Amniotic epithelial cell (primary cell): ENCODE results near the gene SLC24A3.
"Not testable (repeated sequence)": the region's sequence is repeated elsewhere in the genome, so short reads cannot be mapped to it uniquely, and the experiment has no call there.

Source experiments
- DNase-seq: peaks from one replicate; pipeline ENCODE4 v3.0.0-alpha.2; 2010; ENCODE audit warnings: low read depth

SLC24A3 gene

DNA sequence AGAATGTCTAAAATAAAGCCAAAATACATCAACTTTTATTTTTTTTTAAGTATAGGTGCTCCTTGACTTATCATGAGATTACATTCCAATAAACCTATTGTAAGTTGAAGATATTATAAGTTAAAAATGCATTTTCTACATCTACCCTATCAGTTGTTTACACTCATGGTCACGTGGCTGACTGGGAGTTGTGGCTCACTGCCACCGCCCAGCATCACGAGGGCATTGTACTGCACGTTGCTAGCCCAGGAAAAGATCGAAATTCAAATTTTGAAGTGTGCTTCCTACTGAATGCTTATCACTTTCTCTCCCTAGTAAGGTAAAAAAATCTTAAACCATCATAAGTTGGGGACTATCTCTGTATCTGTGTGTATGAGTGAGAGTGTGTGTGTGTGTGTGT lies 419.0 kb downstream of the SLC24A3 start:
- no peak for DNase-seq

DNA sequence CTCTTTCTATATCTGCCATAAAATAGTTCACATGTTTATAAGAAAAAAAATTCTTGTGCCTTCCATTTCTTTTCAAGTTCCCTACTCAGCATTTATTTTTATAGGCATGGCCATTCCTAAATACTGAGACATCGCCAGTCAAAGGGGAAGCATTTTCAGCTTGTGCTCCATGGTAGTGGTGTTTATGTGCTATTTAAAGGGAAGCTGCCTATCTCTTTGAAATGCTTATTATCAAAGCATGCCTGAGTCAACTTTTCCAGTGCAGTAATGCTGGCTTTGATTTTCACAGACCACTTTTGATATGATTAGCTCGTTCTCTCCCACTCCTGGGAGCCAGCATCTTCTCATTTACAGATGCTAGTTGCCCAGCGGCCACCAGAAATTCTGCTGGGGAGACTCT lies 421.5 kb downstream of the SLC24A3 start:
- no peak for DNase-seq

DNA sequence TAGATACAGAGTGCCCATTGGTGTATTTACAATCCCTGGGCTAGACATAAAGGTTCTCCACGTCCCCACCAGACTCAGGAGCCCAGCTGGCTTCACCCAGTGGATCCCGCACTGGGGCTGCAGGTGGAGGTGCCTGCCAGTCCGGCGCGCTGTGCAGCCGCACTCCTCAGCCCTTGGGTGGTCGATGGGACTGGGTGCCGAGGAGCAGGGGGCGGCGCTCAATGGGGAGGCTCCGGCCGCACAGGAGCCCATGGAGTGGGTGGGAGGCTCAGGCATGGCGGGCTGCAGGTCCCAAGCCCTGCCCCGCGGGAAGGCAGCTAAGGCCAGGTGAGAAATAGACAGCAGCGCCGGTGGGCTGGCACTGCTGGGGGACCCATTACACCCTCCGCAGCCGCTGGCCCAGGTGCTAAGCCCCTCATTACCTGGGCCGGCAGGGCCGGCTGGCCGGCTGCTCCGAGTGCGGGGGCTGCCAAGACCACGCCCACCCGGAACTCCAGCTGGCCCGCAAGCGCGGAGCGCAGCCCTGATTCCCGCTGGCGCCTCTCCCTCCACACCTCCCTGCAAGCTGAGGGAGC lies 427.1 kb downstream of the SLC24A3 start:
- DNase-seq, result not testable (repeated sequence)

DNA sequence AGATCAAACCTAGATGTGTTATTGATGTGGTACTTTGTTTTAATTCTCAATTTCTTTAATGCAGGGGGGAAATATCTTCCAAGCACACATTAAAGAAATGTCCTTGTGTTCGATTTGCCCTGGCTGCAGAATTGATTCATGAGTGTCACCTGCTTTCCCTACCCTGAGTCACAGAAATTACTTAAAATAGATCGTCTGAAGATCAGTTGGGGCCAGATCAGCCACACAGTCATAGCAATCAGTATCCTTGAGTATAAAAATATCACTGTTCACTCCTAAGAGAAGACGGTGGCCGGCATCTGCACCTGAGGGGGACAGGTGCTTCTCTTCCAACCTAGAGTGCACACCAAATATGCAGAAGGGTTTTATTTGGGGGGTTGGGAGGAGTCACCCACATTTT lies 430.4 kb downstream of the SLC24A3 start:
- no peak for DNase-seq

DNA sequence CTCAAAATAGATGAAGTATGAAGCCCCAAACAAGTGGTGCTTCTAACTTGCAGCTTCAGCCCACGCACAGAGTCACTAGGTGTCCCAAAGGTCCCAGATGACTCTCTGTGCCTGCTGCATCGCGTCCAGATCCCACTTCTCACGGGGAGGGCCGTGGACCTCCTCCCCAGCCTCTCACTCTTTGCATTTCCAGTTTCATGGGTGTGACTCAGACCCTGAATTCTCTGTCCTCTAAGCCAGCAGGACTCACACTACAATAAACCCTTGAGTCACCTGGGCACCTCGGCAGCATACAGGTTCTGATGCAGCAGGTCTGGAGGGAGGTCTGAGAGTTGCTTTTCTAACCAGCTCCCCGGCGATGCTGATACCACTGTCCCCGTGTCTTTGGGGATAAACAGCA lies 431.6 kb downstream of the SLC24A3 start:
- DNase-seq, result no peak

DNA sequence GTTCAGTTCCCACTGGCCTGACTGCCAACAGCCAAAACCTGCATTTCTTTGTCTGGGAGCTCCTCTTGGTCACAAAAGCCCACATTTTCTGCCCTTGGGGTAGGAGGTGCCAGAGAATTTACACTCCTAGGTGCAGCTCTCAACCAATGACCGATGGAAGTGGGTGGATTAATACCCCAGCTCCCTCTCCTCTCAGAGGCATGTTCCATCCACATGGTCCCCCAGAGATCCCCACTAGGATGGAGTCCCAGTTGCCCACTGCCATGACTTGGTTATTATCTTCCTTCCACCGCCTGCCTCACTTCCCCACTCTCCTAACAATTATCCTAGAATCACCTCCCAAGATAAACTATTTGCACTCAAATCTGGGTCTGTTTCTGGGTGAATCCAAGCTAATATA lies 434.5 kb downstream of the SLC24A3 start:
- DNase-seq, result no peak

DNA sequence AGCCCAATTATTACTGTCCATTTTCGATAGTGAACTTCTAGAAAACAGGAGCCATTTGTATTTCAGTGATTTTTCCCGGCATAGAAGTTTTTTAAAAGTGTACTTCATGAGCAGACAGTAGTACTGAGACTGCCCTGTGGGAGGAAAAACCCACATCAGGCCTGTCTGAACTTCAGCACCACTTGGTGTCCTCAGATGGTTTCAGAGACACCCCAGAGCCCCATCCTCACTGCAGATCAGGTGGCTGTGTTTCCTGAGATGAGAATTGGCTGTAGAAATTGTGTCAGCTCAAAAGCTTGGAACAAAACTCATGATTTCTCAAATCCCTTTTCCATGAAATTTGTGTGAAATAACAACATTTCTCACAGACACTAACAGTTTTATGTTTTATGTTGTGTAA lies 435.6 kb downstream of the SLC24A3 start:
- DNase-seq, result no peak

DNA sequence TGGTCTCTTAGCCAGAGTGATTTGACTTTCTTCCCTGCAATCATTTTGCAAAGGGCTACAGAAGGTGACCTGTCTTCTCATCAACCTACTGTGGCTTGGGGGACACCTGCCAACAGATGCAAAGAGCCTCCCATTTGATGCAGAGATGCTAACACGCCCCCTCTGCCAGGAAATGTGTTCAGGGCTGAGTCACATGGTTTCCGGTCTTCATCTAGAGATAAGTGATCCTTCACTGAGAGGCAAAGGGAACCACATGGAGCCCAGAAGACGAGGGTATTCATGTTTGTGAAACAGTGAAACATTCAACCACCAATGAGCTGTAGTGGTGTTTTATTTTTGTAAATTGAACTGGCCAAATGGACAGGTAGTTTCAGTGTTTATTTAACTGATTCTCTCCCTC lies 436.6 kb downstream of the SLC24A3 start:
- DNase-seq, result no peak

DNA sequence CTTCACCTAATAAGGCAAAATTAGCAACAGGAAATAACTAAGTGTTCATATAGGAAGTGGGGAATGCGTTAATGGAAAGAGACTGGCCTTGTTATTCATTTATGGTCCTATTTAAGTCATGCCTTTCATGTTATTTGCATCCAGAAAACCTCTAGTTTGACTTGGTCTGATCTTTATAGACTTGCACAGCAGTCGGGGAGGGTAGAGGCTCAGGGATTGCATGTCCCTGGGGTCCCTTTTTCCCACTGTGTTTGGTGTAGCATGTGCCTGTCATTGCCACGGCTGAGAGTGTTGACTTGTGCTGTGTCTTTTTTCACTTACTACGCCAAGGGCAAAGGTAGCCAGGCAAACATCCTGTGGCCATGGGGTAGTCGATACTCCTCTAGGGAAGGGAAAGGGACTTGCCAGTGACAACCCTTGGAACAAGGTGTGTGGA lies 440.2 kb downstream of the SLC24A3 start:
- no peak for DNase-seq

DNA sequence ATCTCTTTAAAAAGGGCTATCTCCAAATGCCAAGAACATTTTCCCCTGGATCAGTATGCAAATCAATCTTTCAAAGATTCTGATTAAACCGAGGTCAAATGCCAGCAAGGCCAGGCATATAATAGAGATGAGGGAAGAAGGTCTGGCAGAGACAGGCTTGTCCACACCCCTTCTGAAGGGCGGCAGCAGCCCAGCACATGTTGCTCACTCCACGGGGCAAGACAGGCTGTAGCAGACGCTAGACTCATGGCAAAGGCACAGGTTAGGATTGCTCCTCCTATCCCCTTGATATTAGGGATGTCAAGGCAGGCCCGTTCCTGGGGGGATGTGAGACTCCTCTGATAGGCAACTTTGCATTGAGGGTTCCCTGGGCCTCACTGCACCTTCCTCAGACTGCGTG lies 440.9 kb downstream of the SLC24A3 start:
- DNase-seq, result no peak

DNA sequence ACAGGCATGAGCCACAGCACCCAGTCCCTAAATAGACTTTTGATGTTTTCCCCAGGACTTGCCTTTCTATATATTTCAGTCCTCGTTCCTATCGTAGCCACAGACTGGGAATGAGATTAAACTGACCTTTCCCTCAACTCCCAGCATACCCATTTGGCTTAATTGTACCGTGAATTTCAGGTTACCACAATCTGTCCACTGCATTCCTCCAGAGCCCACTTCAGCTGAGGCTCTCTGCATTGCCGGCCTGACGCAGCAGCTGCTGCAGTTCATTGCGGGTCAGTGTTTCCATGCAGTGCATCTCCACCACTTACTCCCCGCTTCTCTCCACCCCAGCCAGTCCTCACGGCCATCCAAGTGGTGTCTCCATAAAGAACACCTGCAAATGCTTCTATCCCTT lies 442.5 kb downstream of the SLC24A3 start:
- no peak for DNase-seq

DNA sequence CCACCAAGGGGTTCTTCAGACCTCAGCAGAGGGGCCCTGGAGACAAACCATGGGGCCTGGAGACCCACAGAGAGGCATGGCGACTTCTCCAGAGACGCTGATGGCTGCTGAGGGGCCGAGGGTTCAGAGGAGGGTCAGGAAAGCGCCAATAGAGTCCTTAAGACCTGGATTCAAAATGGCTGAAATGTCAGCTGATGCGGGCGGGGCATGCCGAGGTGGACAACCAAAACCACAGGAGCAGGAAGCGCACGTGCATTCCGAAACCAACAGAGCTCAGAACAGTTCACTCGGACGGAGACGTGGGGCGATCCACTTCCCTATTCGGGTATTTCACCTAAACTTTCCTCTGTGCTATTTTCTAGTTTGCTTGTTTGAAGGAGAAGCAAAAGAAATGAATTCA lies 445.7 kb downstream of the SLC24A3 start:
- DNase-seq, result no peak

DNA sequence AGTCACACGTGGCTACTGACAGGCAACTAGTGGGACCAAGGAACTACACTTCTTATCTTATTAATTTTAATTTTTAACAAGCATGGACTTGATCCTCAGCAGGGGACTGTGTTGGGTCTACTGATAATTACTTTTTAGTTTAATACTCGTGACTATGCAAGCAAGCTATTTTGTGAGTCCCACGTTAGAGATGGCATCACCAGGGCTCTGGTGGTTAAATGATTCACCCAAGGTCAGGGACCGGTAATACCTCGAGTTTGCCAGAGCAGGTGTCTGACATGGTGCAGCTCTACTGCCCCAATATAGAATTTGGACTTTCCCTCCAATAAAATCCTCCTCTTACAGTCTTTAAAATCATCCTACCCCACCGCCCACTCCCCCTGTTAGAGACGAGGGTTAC lies 447.0 kb downstream of the SLC24A3 start:
- no peak for DNase-seq

DNA sequence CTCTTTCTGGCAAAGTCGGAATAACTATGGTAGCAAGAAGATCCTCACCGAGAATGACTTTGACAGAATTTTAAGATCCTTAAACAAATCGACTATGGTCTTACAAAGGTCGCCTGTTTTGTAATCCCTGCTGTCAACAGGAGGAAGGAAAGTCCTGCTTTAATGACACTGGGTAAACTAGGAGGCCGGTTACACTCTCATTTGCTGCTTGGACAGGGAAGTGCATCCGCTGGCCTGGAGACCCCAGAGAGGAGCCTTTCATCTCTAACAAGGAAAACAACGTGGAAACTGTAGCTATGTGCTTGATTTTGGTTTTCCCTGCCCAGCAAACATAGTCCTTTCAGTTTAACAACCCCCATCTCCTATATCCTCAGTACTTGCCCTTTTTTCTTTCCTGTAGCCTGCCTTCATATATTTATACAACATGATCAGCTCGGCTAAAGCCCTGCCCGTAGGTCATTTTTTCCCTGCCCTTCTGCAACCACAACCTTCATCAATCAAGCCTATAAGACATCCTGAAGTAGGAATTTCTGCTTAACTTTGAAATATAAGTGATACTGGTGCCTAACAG lies 448.5 kb downstream of the SLC24A3 start:
- DNase-seq, result no peak

DNA sequence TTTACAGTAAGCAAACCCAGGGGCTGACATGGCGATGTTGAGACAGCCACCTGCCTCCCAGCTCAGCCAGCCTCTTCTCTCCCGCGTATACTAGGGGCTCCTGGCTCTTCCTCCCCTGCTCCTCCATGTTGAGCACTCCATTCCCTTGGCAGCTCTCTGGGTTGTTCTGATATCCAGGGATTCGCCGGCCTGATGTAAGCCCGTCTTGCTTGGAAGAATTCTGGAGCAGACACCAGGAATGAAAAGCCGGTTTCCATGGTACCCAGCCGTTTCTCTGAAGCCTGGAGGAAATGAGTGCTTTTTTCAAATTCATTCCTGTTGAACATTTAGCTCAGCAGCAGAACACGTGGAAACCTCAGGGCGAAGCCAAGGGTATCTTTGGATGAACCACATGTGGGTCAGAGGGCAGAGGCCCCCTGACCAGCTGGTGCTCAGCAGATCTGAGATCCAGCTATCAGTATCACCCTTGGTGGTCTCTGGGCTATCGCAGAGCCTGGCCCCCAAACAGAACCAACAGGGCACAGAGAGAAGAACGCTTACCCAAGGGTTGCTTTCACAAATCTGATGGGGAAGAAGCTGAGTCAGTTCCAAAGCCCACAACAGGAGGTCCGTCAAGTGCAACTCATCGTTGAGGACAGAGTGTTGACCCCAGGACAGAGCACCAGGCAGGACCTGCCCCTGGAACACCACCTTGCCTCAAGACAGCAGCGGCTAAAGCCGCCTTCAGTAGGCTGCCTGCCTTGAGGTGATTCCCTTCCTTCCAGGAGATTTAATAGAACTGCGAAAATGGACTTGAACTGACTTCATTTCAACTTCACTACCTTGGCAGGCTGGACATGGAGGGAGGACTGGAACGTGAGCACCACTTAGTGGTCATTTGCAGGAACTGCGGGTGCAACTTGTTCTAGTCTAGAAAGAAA lies 449.5 kb downstream of the SLC24A3 start:
- DNase-seq, result peak; percentile 67

DNA sequence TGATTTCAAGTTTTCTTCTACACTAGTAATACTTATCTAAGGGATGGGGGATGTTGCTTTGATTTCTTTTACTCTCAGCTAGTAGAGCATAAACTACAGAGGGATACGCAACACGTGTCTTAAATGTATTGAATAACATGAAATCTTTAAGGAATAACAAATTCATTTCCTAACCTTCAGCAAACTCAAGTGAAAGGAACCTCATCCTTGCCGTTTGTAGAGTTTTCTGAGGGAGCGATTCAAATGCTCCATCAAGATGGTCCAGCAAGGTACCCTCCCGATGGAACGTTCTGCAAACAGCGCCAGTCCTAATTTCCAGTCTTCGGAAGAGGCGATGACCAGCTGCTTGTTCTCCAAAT lies 450.2 kb downstream of the SLC24A3 start:
- DNase-seq, result no peak

DNA sequence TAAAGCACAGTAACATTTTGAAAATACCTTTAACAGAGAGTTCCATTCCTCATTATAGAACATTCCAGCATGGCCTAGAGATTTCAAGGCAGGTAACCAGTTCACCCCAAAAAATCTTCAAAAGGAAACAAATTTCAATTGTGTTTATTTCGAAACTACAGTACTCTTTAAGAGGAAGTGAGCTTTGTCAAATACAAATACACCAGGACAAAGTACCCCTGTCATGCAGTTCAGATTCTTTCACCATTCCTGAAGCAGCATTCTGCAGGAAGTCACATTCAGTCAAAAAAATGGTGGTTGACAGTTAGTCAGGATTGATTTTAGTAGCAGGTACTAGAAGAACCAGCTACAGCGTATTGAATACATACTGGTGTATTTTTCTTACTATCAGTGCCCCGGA lies 456.0 kb downstream of the SLC24A3 start:
- DNase-seq, result no peak

DNA sequence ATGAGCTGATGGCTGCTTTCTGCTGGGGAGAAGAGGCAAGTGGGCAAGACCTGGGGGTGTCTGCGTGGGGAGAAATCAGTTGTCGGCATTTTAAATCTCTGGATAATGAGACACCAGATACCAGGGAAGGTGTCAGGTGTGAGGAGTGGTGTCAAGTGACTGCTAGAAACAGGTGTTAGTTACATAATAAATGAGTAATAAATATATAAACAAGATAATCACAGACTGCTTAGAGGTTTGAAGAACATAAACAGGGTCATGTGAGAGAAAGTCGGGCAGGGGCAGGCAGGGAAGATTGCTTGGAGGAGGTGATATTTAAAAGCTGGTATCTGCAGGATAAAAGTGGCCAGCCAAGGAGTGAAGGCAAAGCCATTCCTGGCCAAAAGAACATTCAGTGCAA lies 458.4 kb downstream of the SLC24A3 start:
- DNase-seq, result no peak

DNA sequence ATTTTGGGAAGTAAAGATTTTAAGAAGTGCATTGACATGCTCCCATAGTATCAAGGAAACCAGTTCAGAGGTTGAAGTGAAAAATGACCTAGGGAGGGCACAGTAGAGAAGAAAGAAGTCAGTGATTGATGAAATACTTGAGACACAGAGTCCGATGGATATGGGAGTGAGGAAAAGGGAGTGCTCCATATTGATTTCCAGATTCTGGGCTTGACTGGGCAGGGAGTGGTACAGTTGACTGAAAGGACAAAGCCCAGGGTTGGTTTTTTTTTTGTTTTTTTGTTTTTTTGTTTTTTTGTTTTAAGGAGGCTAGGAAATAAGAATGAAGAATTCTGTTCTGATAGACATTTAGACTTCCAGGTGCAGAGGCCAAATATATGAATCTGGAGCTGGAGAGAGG lies 458.9 kb downstream of the SLC24A3 start:
- DNase-seq, result no peak

DNA sequence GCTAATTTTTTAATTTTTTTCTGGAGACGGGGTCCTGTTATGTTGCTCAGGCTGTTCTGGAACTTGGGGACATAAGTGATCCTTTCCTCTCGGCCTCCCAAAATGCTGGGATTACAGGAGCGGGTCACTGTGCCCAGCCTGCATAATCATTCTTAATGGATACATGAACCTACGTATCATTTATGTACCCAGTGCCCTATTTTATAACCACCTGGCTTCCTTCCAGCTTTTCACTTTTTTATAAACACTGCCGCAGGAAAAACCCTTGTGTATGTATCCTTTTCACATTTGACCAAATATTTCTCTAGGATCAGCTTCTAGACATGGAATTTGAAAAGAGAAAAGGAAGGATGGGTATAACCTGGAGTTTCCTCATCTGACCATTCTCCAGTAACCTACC lies 460.1 kb downstream of the SLC24A3 start:
- no peak for DNase-seq

DNA sequence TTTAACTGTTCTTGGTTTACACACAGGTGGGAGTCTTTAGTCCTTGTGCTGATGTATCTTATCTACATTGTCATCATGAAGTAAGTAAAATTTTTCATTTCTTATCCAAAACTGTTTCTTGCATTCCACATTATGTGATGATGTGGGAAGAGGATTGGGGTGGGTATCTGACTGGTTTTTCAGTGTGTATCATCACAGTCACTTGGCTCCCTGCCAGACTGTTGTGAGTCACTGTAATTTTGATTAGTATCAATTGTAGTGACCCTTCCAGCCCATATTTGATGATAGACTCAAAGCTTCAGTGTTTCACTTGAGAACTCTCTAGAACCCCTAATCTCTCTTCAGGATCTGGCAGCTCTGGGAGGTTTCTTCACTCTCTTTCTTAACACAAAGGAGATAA lies 461.1 kb downstream of the SLC24A3 start:
- DNase-seq, result no peak

DNA sequence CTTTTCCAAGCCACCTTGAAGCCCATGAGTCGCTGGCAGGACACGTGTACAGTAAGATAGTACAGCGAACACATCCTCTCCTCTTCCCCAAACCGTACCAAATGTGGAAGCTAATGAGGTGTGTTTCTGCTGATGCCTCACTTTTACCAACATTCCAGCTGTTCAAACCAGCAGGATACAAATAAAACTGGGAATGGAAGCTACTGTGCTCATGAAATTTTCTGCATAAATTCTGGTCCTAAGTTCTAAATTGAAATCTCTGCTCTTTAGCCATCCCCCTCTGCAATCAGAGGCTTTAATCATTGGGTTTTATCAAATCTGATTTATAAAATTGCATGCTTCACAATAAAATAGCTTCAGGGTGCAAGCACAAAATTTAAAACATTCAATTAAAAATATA lies 463.8 kb downstream of the SLC24A3 start:
- DNase-seq, result no peak

DNA sequence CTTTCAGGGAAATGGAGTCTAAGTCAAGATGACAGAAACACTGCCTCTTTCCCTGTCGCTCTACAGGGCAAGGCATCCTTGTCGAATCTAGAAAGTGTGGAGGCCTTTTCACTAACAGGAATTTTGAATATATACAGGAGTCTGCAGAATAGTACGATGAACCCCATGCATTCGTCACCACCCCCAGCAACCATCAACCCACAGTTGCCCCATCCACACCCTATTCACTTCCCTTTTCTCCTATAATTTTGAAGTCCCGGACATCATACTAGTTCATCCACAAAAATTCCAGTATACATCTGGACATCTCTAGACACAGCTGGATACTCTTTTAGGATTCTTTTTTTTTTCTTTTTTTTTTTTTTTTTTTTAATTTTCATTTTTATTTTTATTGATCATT lies 464.9 kb downstream of the SLC24A3 start:
- DNase-seq, result no peak

DNA sequence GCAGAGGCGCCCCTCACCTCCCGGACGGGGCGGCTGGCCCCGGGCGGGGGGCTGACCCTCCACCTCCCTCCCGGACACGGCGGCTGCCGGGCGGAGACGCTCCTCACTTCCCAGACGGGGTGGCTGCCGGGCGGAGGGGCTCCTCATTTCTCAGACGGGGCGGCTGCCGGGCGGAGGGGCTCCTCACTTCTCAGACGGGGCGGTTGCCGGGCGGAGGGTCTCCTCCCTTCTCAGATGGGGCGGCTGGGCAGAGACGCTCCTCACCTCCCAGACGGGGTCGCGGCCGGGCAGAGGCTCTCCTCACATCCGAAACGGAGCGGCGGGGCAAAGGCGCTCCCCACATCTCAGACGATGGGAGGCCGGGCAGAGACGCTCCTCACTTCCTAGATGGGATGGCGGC lies 466.1 kb downstream of the SLC24A3 start:
- DNase-seq, result not testable (repeated sequence)
